Loucy (cell line): ENCODE results near the gene HDC.

Experiments
- H2AFZ ChIP-seq: fragments of 200-600 bp; sonication (generic); 2 replicates; pipeline ENCODE4 v1.6.0; 2016; ENCODE audit warnings: antibody characterized with exemption, mild to moderate bottlenecking, low read length, moderate library complexity
- H3F3A ChIP-seq: fragments of 200-600 bp; 2 replicates; pipeline ENCODE4 v1.6.0; 2016; ENCODE audit warnings: antibody characterized with exemption, low read depth, mild to moderate bottlenecking
- H3K27me3 ChIP-seq: fragments of 200-600 bp; sonication (generic); 2 replicates; pipeline ENCODE4 v1.6.1; 2014; ENCODE audit warnings: low read length, mild to moderate bottlenecking; ENCODE audit not compliant: insufficient read depth, poor library complexity, severe bottlenecking
- H3K36me3 ChIP-seq: fragments of 200-600 bp; sonication (generic); 2 replicates; pipeline ENCODE4 v1.6.1; 2016; ENCODE audit warnings: low read length; ENCODE audit not compliant: insufficient read depth
- H3K4me1 ChIP-seq: fragments of 200-600 bp; sonication (generic); 2 replicates; pipeline ENCODE4 v1.5.1; 2014; ENCODE audit warnings: low read length, mild to moderate bottlenecking; ENCODE audit not compliant: insufficient read depth, poor library complexity, severe bottlenecking
- H3K4me2 ChIP-seq: fragments of 200-600 bp; sonication (generic); 2 replicates; pipeline ENCODE4 v1.6.0; 2014; ENCODE audit warnings: antibody characterized with exemption, low read length, low read depth, mild to moderate bottlenecking; ENCODE audit not compliant: poor library complexity, severe bottlenecking
- H3K4me3 ChIP-seq: fragments of 200-600 bp; sonication (generic); 2 replicates; pipeline ENCODE4 v1.5.1; 2014; ENCODE audit warnings: low read length, mild to moderate bottlenecking, mixed read lengths; ENCODE audit not compliant: poor library complexity, severe bottlenecking
- H3K79me2 ChIP-seq: fragments of 200-600 bp; sonication (generic); 2 replicates; pipeline ENCODE4 v1.6.1; 2014; ENCODE audit warnings: low read length; ENCODE audit not compliant: insufficient read depth
- H3K9ac ChIP-seq: fragments of 200-600 bp; sonication (generic); 2 replicates; pipeline ENCODE4 v1.6.0; 2014; ENCODE audit warnings: mild to moderate bottlenecking, low read depth, low read length, moderate library complexity; ENCODE audit not compliant: poor library complexity, severe bottlenecking
- H3K9me2 ChIP-seq: fragments of 200-600 bp; sonication (generic); replicated peaks from 2 replicates; pipeline ENCODE4 v1.6.1; 2016; ENCODE audit warnings: low read depth, low read length, mixed read lengths
- H3K9me3 ChIP-seq: fragments of 200-600 bp; sonication (generic); 2 replicates; pipeline ENCODE4 v1.6.1; 2014; ENCODE audit warnings: mild to moderate bottlenecking, antibody characterized with exemption, low read length, low read depth; ENCODE audit not compliant: insufficient read depth
- H4K20me1 ChIP-seq: fragments of 200-600 bp; sonication (generic); 2 replicates; pipeline ENCODE4 v1.6.0; 2014; ENCODE audit warnings: antibody characterized with exemption, low read length, mild to moderate bottlenecking; ENCODE audit not compliant: insufficient read depth, poor library complexity, severe bottlenecking
- EZH2phosphoT487 ChIP-seq: fragments of 200-600 bp; IDR thresholded peaks from 2 replicates; pipeline ENCODE4 v1.6.1; 2018; ENCODE audit warnings: antibody characterized with exemption, mild to moderate bottlenecking, moderate library complexity, borderline replicate concordance
- TF ChIP-seq, protein P1 (sequence below): fragments of 200-600 bp; sonication (generic); conservative IDR thresholded peaks from 2 replicates; pipeline ENCODE4 v1.5.1; 2014; ENCODE audit warnings: mild to moderate bottlenecking, antibody characterized with exemption, low read length

HDC gene

DNA sequence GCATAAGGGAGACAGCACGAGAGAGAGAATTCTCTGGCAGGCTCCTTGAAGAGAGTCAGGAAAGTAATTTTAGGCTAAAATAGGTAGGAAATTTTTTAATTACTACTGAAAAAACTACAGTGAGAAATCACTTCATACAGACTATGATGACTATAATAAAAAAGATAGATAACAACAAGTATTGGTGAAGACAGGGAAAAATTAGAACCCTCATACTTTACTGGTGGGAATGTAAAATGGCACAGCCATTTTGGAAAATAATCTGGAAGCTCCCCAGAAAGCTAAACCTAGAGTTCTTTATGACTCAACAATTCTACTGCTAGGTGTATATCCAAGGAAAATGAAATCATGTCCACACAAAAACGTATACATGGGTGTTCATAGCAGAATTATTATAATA lies 2.1 kb upstream of the HDC start:
- H4K20me1 ChIP-seq, result no peaks in the 10 kb centered on the region
- H3K4me2 ChIP-seq, result no peak overlapping the region
- H3K36me3 ChIP-seq, result no peaks in the 10 kb centered on the region
- H3F3A ChIP-seq, result no peaks in the 10 kb centered on the region
- no peak overlapping the region for H3K4me3 ChIP-seq
- 0 out of 2 replicates have a peak, but pooled peaks cover 8% of the 10 kb centered on the region for H3K9me3 ChIP-seq
- no peak overlapping the region for H3K9ac ChIP-seq
- H3K4me1 ChIP-seq, result peaks cover 34% of the 10 kb centered on the region
- no peaks in the 10 kb centered on the region for H3K9me2 ChIP-seq
- no peak overlapping the region for H2AFZ ChIP-seq
- no peaks in the 10 kb centered on the region for H3K27me3 ChIP-seq
- H3K79me2 ChIP-seq, result no peaks in the 10 kb centered on the region
- TF ChIP-seq EZH2phosphoT487, result no peak
- TF ChIP-seq, protein P1, sequence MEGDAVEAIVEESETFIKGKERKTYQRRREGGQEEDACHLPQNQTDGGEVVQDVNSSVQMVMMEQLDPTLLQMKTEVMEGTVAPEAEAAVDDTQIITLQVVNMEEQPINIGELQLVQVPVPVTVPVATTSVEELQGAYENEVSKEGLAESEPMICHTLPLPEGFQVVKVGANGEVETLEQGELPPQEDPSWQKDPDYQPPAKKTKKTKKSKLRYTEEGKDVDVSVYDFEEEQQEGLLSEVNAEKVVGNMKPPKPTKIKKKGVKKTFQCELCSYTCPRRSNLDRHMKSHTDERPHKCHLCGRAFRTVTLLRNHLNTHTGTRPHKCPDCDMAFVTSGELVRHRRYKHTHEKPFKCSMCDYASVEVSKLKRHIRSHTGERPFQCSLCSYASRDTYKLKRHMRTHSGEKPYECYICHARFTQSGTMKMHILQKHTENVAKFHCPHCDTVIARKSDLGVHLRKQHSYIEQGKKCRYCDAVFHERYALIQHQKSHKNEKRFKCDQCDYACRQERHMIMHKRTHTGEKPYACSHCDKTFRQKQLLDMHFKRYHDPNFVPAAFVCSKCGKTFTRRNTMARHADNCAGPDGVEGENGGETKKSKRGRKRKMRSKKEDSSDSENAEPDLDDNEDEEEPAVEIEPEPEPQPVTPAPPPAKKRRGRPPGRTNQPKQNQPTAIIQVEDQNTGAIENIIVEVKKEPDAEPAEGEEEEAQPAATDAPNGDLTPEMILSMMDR, result no peak

DNA sequence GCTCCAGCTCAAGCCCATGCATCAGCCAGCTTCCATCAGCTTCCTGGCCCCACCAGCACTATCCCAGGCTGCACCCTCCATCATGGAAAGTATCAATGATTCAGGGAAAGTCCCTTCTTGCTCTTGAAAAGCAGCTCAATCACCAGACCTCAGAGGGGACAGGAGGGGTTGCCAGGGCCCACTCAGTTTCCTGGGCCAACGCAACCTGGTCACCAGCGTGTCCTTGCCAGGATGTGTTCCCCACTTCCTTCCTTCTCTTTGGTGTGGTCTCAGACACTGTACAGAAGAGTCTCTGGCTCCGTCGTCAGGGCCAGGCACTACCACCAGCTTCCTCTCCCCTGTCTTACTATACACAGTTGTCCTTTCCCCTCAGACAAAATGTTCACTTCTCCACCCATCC lies 3.0 kb downstream of the HDC start:
- Histone ChIP-seq H3K79me2 (no peaks in the 10 kb centered on the region), H4K20me1 (no peaks in the 10 kb centered on the region), H3F3A (peaks cover 18% of the 10 kb centered on the region), H2AFZ (no peak overlapping the region), H3K27me3 (no peaks in the 10 kb centered on the region), H3K4me3 (peak overlapping the region; percentile 52), H3K4me1 (peaks cover 82% of the 10 kb centered on the region), H3K9me2 (no peaks in the 10 kb centered on the region), H3K9me3 (0 out of 2 replicates have a peak, but pooled peaks cover 3% of the 10 kb centered on the region), H3K4me2 (peak overlapping the region; percentile 75), H3K36me3 (no peaks in the 10 kb centered on the region), H3K9ac (peak overlapping the region; percentile 64)
- TF ChIP-seq EZH2phosphoT487, result no peak; the same call in 1 of the 2 replicates
- TF ChIP-seq, protein P1, result no peak

DNA sequence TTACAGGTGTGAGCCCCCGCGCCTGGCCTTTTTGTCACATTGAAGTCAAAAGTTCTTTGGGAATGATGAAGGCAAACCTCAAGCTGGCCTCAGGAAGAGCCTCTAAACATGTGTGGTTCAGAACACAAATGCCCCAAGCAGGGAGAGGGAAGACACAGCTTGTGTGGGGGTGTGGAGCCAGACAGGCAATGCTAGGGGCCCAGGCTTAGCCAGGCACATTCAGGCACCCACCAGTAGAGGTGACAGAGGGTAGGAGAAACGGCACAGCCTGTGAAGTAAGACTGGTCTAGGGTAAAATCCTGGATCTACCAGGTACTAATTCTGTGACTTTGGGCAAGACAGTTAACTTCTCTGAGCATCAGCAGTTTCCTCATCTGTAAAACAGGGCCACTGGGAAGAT lies 3.5 kb downstream of the HDC start:
- no peak overlapping the region for H2AFZ ChIP-seq
- H3K9ac ChIP-seq, result peak overlapping the region; percentile 64
- H3K79me2 ChIP-seq, result no peaks in the 10 kb centered on the region
- TF ChIP-seq, protein P1, result peak; percentile 52
- TF ChIP-seq EZH2phosphoT487, result no peak
- no peaks in the 10 kb centered on the region for H3K9me2 ChIP-seq
- no peaks in the 10 kb centered on the region for H4K20me1 ChIP-seq
- peak overlapping the region; percentile 75 for H3K4me2 ChIP-seq
- H3F3A ChIP-seq, result peaks cover 18% of the 10 kb centered on the region
- no peaks in the 10 kb centered on the region for H3K27me3 ChIP-seq
- no peaks in the 10 kb centered on the region for H3K9me3 ChIP-seq
- H3K36me3 ChIP-seq, result no peaks in the 10 kb centered on the region
- peaks cover 88% of the 10 kb centered on the region for H3K4me1 ChIP-seq
- peak overlapping the region; percentile 50 for H3K4me3 ChIP-seq
